Left forelimb (tissue), 1 donor: ENCODE results near the gene RPA1.
"Not testable (repeated sequence)": the region's sequence is repeated elsewhere in the genome, so short reads cannot be mapped to it uniquely, and the experiment has no call there.

Experiments
- DNase-seq: peaks from one replicate; pipeline ENCODE4 v3.0.0-alpha.2; 2018; ENCODE audit warnings: low spot score

The RPA1 gene

DNA sequence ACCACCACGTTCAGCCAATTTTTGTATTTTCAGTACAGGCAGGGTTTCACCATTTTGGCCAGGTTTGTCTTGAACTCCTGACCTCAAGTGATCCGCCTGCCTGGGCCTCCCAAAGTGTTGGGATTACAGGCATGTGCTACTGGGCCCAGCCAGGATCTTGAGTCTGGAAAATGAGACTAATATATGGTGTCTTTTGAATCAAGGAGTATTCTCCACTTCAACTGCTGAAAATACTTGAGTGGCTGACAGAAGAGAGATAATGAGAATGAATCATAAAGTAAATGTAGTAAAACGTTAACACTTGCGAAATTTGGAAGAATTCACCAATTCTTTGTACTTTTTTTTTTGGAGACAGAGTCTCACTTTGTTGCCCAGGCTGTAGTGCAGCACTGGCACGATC, 16.7 kb upstream of the RPA1 start:
- DNase-seq = no peak

GRCh38 chr17:1820528-1821252, 9.1 kb upstream of the RPA1 start:
- DNase-seq = no peak

DNA sequence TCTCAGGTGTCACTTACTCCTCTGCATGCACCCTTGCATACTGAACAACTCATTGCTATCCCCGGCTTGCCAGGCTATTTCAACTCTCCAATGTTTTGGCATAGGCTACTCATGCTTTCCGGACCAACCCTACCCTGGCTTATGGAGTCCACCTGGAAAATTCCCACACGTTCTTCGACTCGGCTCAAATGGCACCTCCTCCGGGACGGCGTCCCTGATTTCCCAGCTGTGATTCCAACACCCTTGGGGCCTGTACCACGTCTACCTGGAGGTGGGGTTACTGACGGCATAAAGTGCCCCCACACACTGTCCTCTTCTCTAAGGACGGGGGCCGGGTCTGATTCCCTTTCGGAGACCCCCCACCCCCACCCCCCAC, 601 bp upstream of the RPA1 start:
- DNase-seq = peak; percentile 63

DNA sequence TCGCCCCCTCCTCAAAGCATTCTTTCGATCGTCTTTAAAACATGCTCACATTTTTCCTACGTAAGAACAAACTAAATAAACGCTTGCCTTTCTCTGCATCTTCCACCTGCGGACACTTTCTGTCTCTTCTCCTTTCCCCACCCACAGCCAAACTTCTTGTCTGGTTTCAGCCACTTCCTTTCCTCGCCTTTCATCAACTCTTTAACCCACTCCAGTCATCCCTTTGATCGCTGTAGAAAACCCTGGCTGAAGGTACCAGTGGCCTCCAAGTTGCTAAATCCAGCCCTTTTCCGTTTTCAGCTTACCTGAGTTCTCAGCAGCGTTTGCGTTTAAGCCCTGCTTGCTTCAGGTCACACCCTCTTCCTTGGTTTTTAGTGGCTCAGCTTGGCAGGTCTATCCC, 483 bp downstream of the RPA1 start:
- DNase-seq = no peak

GRCh38 chr17:1834380-1835149, 4.8 kb downstream of the RPA1 start:
- DNase-seq = no peak

DNA sequence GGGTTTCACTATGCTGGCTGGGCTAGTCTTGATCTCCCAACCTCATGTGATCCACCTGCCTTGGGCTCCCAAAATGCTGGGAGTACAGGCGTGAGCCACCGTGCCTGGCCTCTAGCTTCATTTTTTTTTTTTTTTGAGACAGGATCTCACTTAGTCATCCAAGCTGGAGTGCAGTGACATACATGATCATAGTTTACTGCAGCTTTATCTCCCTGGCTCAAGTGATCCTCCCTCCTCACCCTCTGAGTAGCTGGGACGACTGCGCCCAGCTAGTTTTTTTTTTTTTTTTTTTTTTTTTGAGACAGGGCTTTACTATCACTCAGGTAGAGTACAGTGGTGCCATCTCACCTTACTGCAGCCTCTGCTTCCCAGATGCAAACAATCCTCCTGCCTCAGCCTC, 9.7 kb downstream of the RPA1 start:
- no peak for DNase-seq

- no peak for DNase-seq
Measured at GRCh38 chr17:1843947-1844346, 14.1 kb downstream of the RPA1 start.

DNA sequence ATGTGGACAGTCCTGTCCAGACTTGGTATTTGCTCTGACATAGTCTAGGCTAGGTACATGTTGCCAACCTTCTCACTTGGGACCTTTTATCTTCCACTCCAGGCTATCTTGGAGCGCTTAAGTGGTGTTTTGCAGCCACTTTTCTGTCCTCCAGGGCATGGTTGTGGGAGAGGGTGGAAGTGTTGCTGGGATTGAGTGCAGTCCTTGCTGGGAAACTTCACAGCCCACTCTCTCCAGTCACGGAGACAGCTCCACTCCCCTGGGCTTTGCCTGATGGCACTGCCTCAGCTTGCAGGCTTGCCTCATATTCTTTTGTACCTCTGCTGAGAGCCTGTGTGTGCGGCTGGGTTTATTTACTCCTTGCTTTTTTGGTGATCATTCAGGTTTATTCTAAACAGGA, 17.4 kb downstream of the RPA1 start:
- no peak for DNase-seq

DNA sequence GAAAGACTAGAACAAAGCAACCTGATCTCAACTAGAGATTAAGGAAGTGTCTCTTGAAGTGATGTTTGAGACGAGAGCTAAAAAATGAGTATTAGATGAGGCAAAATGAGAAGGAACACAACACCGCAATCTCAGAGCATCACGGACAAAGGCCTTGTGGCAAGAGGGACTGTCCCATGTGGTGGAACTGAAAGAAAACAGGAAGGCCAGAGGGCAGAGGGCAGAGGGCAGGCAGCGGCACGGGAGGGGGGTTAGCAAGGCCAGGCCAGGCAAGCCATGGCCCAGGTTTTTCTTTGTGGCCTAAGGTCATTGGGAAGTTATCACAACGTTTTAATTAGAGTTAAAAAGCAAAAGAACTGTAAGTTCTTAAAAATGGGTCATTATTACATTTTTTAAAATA, 22.5 kb downstream of the RPA1 start:
- no peak for DNase-seq

GRCh38 chr17:1853698-1854097, 23.9 kb downstream of the RPA1 start:
- no peak for DNase-seq

- DNase-seq = not testable (repeated sequence)
Measured at GRCh38 chr17:1856462-1856861, 26.7 kb downstream of the RPA1 start.

GRCh38 chr17:1860978-1861377, 31.2 kb downstream of the RPA1 start:
- no peak for DNase-seq

- no peak for DNase-seq
Measured at GRCh38 chr17:1861391-1862010, 31.7 kb downstream of the RPA1 start.

GRCh38 chr17:1865252-1866037, 35.6 kb downstream of the RPA1 start:
- DNase-seq = no peak

DNA sequence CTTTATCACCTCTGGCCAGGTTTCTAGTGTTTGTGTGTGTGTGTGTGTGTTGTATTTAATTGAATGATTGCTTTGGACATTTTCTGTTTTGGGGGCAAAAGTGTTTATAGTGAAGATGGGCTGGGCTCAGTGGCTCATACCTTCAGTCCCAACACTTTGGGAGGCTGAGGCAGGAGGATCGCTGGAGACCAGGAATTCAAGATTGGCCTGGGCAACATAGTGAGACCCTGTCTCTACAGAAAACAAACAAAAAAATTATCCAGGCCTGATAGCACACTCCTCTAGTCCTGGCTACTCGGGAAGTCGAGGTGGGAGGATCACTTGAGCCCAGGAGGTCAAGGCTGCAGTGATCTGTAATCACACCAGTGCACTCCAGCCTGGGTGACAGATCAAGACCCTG, 37.5 kb downstream of the RPA1 start:
- DNase-seq = no peak

DNA sequence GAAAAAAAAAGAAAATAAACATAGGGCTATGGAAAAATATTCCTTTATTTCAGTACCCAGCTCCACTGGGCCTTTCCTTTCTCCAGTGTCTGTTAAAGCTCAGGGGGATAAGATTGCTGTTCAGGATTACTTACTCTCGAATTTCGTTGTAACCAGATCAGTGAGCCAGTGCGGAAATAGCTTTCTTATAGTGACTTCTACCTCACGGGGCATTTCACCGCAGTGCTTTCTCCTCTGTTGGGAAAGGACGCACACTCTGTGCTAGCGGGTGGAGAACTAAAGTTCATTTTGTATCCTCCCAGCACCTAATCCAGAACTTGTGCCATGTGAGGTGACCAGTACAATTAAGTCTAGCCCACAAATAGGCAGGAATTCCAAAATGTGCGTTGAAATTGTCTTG, 38.3 kb downstream of the RPA1 start:
- no peak for DNase-seq

DNA sequence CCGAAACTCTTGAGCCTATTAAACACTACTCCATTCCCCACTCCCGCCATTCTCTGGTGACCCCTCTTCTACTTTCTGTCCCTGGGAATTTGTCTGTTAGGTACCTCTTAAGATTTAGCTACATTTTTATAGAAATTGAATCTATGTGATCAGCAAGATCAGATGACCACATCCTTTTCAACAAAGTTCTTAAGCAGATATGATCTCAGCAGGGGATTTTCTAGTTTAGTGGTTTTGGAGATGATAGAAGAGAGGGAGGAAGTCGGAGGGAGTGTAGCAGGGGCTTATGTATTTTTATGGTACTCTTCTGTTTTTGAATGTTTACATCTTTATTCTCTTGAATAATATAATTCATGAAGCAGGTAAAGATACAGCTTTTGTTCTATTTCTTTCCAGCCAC, 40.8 kb downstream of the RPA1 start:
- DNase-seq = no peak

GRCh38 chr17:1871756-1872155, 42.0 kb downstream of the RPA1 start:
- no peak for DNase-seq

GRCh38 chr17:1872254-1872653, 42.4 kb downstream of the RPA1 start:
- DNase-seq = no peak

GRCh38 chr17:1872976-1873375, 43.2 kb downstream of the RPA1 start:
- no peak for DNase-seq

- no peak for DNase-seq
Measured at GRCh38 chr17:1873418-1873817, 43.6 kb downstream of the RPA1 start.

DNA sequence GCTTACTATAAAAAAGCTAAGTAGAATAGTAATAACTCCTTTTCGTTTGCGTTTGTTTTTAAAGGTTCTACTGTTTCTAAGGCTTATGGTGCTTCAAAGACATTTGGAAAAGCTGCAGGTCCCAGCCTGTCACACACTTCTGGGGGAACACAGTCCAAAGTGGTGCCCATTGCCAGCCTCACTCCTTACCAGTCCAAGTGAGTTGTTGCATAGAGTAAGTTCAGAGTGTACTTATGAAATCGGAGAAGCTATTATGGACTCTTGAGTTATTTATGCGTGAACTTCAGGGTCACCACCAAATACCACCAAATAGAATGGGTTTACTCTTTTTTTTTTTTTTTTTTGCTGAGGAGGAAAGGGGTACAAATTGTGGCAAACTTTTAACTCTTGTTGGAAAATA, 45.8 kb downstream of the RPA1 start:
- no peak for DNase-seq
